Neural cell (in vitro differentiated cells): Measurements from ENCODE around the gene IL1RAPL2.

Experiments used
- CTCF ChIP-seq: fragments of 450-650 bp; IDR thresholded peaks from 2 replicates; pipeline ENCODE4 v1.5.1; 2014; ENCODE audit warnings: antibody characterized with exemption, mild to moderate bottlenecking, moderate library complexity; ENCODE audit not compliant: poor library complexity, severe bottlenecking
- REST ChIP-seq: IDR thresholded peaks from 2 replicates; pipeline ENCODE4 v1.6.1; 2012; ENCODE audit warnings: borderline replicate concordance

- no peak for TF ChIP-seq CTCF
- no peak for TF ChIP-seq REST
Measured at GRCh38 chrX:104707042-104707441, 141.0 kb downstream of the IL1RAPL2 start.
